ENCODE data around the gene NHEJ1.
"Not testable (repeated sequence)": the region's sequence is repeated elsewhere in the genome, so short reads cannot be mapped to it uniquely, and the experiment has no call there.

NHEJ1 gene, protein sequence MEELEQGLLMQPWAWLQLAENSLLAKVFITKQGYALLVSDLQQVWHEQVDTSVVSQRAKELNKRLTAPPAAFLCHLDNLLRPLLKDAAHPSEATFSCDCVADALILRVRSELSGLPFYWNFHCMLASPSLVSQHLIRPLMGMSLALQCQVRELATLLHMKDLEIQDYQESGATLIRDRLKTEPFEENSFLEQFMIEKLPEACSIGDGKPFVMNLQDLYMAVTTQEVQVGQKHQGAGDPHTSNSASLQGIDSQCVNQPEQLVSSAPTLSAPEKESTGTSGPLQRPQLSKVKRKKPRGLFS

DNA sequence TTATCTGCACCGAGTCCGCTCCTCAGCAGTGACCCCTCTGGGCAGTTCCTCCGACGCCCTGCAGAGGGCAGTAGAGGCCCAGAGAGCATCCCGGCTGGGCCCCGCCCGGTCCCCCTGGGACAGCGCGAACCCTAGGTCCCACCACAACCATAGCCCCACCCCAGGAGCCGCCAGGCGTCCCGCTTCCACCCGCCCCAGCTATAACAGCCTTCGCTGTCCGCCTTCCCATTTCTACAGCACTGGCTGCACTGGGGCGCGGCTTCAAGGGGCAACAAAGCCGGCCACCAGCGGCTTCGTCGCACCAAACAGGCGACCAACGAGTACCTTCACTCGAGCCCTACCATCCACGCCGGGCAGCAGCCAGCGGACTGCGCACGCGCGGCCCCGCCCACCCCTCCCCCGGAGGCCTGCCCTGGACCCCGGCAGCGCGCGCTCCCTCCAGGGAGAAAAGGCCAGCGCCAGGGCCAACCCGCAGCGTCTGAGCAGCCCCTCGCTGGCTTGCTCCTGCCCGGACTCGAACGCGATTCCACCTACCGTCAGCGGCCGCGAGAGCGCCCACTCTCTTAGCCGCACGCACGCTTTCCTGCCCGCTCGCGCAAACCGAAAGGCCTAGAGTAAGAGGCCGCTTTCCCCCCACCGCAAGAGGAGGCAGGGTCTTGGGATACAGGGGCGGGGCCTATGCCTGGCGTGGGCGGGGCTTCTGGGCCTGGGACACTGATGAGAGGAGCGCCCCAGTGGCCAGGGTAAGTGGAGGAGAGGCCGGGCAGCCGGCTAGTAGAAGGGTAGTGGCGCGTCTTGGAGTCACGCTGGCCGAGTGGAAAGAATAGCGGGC is at the start of gene NHEJ1:
Gene NHEJ1, minus strand, starts transcription at position 630 of the 832 bp plus-strand sequence. CDS start 2,453 bp downstream, outside the sequence.
- DNase-seq = peak; percentile 31 to 99 (median 92)

DNA sequence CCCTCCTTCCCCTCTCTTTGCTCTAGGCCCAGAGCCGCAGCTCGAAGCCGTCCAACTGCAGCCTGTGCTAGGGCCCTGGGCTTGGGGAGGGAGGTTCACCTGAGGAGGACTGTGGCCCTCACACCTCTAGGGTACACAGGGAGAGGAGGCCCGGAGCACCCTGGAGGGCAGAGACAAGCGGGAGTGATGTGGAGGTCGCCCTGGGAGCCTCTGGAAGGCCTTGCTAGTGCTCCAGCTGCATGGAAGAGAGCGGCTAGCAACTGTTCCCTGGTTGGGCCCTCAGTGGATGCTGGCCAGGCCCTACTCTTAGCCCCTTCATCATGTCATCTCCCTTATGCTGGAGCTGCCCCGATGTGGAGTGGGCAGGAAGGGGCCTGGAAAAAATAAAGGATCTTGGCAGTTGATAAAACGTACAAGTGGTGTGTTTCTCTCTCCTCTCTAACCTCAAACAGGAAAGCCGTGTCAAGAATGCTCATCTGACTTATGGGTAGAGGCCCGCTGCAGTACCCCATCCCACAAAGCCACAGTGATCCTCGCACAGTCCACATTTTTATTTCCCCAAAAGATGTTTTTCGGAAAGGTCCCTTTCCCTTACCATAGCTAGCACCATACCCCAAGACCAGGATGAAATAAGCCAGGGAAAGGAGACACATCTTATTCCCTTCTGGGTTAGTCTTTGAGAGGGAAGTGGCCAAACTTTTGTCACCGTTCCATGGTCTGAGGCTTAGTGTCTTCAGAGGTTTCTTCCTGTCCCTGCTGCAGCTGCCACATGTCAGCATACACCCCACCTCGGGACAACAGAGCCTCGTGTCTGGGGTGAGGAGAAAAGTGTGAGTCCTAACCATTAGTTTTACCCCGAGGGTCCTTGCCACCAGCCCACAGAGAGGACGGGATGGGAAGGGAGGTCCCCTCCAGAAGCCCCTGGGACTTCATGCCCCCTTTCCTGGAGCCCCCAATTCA is 48.9 kb upstream of the NHEJ1 start:
- DNase-seq = no peak

DNA sequence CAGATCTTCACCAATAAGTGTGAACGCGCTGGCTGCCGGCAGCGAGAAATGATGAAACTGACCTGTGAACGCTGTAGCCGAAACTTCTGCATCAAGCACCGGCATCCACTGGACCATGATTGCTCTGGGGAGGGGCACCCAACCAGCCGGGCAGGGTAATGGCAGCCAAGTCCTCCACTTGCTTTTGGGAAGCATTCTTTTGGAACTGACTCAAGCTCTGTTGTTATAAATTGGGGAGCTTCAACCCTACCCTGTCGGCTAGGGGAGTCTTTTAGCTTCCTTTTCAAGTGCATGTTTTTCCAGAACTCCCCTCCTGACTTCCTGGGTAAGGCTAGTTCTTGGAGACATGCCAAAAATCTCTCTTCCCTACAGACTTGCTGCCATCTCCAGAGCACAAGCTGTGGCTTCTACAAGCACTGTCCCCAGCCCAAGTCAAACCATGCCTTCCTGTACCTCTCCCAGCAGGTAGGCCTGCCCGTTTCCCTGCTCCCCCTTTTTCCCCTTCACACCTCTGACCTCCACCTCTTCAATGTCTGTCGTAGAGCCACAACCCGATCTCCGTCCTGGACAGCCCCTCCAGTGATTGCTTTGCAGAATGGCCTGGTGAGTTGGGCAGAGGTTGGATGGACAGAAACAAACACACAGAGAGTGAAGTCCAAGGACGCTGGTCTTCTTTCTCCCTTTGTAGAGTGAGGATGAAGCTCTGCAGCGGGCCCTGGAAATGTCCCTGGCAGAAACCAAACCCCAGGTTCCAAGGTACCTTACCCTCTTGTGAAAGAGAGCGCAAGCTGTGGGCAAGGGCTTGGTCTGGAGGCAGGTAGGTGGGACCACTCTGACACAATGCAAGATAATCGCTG is 47.5 kb upstream of the NHEJ1 start:
- peak in 1 of 58 donors; percentile 29 for DNase-seq

DNA sequence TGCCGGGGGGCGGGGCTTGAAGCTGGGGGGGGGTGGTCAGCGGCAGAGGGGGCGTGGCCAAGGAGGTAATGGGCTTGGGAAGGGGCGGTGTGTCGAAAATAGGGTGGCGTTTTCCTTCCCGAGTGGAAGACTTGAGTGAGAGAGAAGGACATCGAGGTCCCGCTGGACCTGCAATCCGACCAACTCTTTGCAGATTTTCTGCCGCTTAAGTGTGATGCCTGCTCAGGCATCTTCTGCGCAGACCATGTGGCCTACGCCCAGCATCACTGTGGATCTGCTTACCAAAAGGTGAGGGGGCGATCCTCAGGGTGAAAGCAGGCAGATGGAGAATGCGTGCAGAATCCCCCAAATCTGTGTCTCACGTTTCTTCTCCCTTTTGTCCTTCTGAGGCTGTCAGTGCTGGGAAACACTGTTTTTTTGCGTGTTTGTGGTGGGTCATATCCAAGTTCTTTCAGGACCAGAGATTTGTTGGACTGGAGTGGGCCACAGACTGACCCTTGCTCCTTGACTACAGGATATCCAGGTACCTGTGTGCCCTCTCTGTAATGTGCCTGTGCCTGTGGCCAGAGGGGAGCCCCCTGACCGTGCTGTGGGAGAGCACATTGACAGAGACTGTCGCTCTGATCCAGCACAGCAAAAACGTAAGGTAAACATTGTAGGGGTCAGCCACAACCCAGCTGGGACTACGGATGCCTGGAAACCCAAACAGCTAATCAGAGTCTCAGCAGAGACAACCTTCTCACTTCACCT is 46.7 kb upstream of the NHEJ1 start:
- peak in 3 of 58 donors; percentile 51 to 72 (median 51) for DNase-seq

DNA sequence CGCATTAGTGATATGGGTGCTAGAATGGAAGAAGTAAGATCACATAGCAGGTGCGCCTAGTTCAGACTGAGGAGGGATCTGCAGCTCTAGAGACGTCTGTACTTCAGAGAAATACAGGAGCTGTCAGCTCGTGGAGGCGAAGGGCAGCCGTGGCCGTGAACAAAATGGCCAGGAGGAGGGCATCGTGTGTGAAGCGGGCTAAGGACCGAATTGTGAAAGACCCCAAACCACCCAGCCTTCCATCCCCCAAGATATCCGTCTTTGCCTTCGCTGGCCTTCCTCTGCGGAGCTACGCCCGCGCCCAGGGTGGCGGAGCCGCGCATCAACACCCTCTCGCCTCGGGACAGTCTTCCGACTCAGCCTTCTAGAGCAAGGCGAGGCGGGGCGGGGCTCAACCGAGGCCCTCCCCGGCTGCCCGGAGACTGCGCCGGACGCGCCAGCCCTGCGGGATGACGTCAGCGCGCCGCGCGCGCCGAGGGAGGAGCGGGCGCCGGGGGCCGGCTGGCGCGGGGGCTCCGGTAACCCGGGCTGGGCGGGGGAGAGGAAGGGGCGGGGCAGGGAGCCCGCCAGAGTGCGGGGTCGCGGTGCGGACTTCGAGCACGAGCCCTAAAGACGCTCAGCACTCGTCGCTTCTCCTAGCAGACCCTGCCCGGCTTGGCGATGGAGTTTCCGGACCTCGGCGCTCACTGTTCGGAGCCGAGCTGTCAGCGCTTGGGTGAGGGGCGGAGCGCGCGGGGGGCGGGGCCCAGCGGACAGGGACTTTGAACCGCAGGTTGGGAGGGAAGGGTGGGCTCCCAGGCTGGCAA is 45.9 kb upstream of the NHEJ1 start, which contains the start of gene ZFAND2B:
Gene ZFAND2B, plus strand, starts transcription at position 455 of the 806 bp plus-strand sequence. Its CDS starts 206 bp downstream, at position 661.
- DNase-seq = peak; percentile 71 to 96 (median 92)

DNA sequence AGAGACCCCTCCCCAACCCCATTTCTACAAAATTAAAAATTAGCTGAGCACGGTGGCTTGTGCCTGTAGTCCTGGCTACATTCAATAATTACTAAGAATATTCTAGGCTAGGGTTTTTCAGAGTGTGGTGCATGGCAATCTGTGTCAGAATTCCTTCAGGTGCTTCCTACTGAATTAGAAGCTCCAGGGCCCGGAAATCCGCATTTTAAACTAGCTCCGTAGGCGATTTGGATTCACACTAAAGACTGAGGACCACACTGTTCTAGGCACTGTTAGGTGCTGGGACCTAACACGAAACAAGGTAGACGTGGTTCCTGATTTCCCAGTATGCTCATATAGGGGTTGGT is 45.3 kb upstream of the NHEJ1 start:
- no peak for DNase-seq

DNA sequence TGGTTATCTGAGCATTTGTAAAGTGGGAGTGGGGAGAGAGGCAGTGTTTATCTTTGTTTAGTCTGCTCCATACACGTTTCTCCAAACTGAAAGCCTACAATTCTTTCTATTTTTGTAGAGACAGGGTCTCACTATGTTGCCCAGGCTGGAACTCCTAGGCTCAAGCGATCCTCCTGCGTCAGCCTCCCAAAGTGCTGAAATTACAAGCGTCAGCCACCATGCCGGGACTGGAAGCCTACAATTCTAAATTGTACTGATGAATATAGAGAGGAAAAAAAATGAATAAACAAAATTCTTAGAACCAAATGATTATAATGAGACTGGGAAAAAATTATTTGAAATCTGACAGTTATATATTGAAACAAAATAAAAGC is 44.5 kb upstream of the NHEJ1 start:
- no peak for DNase-seq

DNA sequence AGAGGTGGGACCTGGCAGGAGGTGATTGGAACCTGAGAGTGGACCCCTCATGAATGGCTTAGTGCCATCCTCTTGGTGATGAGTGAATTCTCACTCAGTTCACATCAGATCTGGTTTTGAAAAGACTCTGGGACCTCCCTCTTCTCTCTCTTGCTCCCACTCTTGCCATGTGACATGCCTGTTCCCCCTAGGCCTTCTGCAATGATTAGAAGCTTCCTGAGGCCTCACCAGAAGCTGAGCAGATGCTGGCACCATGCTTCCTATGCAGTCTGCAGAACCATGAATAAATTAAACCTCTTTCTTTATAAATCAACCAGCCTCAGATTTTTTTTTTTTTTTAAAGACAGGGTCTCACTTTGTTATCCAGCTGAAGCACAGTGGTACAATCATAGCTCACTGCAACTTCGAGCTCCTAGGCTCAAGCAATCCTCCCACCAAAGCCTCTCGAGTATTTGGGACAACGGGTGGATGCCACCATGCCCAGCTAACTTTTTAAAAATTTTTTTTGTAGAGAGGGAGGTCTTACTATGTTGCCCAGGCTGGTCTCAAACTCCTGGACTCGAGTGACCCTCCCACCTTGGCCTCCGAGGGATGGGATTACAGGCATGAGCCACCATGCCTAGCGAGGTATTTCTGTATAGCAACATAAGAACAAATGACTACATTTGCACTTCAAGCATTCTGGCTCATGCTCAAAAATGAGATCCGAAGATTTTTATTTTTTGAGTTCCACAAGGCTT is 44.0 kb upstream of the NHEJ1 start:
- no peak for DNase-seq

DNA sequence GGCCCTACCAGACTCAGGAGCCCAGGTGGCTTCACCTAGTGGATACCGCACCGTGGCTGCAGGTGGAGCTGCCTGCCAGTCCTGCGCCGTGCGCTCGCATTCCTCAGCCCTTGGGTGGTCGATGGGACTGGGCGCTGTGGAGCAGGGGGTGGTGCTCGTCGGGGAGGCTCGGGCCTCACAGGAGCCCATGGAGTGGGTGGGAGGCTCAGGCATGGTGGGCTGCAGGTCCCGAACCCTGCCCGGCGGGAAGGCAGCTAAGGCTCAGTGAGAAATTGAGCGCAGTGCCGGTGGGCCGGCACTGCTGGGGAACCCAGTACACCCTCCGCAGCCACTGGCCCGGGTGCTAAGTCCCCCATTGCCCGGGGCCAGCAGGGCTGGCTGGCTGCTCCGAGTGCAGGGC is 40.7 kb upstream of the NHEJ1 start:
- DNase-seq = not testable (repeated sequence)

DNA sequence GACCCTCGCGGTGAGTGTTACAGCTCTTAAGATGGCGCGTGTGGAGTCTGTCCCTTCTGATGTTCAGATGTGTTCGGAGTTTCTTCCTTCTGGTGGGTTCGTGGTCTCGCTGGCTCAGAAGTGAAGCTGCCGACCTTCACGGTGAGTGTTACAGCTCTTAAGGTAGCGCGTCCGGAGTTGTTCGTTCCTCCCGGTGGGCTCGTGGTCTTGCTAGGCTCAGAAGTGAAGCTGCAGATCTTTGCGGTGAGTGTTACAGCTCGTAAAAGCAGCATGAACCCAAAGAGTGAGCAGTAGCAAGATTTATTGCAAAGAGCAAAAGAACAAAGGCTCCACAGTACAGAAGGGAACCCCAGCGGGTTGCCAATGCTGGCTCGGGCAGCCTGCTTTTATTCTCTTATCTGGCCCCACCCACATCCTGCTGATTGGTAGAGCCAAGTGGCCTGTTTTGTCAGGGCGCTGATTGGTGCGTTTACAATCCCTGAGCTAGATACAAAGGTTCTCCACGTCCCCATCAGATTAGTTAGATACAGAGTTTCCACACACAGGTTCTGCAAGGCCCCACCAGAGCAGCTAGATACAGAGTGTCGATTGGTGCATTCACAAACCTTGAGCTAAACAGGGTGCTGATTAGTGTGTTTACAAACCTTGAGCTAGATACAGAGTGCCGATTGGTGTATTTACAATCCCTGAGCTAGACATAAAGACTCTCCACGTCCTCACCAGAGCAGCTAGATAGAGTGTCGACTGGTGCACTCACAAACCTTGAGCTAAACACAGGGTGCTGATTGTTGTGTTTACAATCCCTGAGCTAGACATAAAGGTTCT is 40.1 kb upstream of the NHEJ1 start:
- peak in 5 of 58 donors; percentile 10 to 29 (median 28) for DNase-seq

DNA sequence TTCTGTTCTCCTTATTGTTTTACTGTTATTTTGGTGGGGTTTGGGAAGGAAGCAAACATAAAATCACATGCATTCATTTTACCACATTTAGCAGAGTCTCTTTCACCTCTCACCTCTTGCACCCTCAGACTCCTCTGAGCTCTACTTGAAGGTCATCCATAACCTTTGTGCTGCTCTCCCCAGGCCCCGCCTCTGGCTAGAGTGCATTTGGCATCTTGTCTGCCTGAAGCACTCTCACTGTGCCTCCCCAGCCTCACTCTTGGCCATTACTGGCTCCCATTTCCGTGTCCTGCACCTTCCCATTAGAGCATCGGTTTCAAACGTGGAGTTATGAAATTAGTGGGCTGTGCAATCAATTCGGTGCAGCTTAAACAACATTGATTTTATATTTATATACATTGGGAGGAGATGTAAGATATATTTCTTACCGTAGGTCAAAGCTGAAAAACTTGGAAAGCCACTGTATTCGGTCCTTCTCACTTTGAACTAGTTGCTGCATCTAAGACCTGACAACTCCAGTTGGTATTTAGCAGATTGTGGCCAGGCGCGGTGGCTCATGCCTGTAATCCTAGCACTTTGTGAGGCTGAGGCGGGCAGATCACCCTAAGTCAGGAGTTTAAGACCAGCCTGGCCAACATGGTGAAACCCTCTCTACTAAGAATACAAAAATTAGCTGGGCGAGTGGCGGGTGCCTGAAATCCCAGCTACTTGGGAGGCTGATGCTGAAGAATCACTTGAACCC is 39.0 kb upstream of the NHEJ1 start:
- DNase-seq = no peak

DNA sequence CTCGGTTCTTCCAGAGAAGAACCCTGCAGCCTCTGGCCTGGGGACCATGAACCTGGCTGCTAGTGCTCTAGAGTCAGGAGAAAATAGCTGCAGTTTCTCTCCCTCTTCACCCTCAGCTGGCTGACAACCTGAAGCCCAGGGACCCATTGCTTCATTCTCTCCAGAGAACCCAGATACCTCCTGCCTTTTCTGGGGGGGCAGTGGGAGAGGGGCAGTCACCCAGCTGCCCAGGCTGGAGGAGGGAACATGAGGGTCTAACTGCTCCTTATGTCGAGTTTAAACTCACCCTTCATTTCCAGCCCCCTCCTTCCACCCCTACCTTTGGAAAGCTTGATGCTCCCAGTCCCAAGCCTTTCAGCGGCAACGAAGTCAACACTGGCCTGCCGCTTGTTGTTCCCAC is 38.4 kb upstream of the NHEJ1 start:
- DNase-seq = no peak

DNA sequence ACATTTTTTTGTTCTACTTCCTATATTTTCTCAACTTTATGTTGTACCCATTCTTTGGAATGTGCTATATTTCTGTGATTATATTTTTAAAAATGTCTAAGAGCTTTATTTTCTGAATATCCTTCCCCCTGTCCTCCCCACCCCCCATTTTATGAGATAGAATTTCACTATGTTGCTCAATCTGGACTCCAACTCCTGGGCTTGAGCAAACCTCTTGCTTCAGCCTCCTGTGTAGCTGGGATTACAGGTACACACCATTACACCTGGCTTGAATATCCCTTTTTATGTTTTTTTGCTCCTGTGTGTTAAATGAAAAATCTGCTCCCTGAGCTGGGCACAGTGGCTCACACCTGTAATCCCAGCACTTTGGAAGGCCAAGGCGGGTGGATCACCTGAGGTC is 36.8 kb upstream of the NHEJ1 start:
- DNase-seq = no peak

DNA sequence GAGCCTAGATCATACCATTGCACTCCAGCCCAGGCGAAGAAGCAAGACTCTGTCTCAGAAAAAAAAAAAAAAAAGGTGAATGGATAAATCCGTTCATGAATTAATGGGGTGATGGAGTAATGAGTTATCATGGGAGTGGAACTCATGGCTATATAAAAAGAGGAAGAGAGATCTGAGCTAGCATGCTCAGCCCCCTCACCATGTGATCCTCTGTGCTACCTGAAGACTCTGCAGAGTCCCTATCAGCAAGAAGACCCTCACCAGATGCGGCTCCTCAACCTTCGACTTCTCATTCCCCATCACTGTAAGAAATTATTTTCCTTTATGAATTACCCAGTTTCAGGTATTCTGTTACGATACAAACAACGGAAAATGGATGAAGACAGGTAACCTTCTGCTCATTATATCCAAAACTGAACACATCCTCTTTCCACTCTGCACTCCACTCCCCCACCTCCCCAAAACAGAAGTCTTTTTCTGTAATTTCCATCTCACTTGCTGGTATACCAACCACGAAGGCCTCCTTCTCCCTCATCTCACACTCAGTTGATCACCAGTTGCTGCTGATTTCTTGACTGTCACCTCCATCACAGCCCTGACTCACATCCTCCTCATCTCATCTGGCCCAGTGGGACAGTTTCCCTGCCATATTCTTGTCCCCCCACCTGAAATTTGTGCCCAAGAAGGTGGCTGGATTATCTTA is 26.3 kb upstream of the NHEJ1 start:
- no peak for DNase-seq

DNA sequence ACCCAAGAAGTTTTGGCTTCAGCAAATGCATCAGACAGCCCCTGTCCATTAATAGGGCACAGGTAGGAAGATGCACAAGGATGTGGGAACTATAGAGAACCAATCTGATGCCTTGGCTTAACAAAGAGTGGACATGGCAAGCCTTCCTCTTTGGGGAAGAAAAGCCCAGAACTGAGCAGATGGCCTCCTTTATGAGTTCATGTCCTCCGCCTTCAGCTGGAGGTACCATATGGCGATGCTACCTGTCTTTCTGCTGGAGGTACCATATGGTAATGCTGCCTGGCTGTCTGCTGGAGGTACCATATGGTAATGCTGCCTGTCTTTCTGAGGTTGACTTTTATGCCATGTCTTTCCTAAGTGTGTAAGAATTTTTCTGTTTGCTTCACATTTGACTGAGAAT is 23.5 kb upstream of the NHEJ1 start:
- DNase-seq = no peak

Data from anterior cingulate cortex (tissue), 58 donors.